DMS53 treated with DMSO at 0.1 percent for 48 hours (cell line): ENCODE results near the gene HAP1.
"Not testable (repeated sequence)": the region's sequence is repeated elsewhere in the genome, so short reads cannot be mapped to it uniquely, and the experiment has no call there.

Experiments
- DNase-seq: peaks from one replicate; lab custom pipeline; 2025; ENCODE audit not compliant: unreplicated experiment; lab: John Stamatoyannopoulos, UW

HAP1 gene

GRCh38 chr17:41692722-41693521 lies 41.5 kb downstream of the HAP1 start:
- DNase-seq, result no peak

DNA sequence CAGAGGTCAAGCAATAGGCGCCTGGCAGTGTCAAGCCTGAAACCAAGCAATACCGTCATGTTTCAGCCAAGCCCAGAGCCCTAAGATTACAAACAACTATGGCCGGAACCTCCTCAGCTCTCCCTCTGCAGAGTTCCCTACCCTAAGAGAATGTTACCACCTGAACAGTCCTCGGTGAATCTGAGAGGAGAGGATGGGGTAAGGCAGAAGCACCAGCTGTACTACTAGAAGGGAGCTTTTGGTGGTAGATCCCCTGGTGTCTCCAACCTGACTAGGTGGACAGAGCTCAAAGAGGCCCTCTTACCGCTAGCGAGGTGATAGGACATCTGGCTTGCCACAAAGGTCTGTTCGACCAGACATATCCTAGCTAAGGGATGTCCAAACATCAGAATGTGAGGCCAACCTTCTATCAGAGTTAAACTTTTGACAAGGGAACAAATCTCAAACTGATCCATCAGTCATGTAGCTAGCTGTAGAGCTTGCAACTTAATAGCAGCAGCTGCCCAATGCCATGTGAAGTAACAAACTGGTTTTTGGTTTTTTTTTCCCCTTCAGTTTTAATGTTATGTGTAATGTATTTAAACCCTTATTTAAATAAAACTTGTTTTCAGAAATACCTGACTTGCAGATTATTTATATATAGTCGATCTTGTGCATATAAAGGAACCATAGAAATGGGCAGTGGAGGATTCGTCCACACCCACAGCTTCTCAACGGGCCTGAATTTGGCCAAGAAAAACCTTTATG lies 43.2 kb downstream of the HAP1 start:
- DNase-seq, result no peak

- DNase-seq, result no peak
Observed at GRCh38 chr17:41690497-41690896, 43.9 kb downstream of the HAP1 start.

- DNase-seq, result no peak
Observed at GRCh38 chr17:41689497-41690299, 44.7 kb downstream of the HAP1 start.

GRCh38 chr17:41688641-41689496 lies 45.6 kb downstream of the HAP1 start, which contains the start of gene EIF1:
TSS of gene EIF1 (plus strand) at chr17:41688885. CDS start at chr17:41689039, 154 bp downstream.
- DNase-seq, result peak; percentile 91

- no peak for DNase-seq
Observed at GRCh38 chr17:41687828-41688640, 46.4 kb downstream of the HAP1 start.

DNA sequence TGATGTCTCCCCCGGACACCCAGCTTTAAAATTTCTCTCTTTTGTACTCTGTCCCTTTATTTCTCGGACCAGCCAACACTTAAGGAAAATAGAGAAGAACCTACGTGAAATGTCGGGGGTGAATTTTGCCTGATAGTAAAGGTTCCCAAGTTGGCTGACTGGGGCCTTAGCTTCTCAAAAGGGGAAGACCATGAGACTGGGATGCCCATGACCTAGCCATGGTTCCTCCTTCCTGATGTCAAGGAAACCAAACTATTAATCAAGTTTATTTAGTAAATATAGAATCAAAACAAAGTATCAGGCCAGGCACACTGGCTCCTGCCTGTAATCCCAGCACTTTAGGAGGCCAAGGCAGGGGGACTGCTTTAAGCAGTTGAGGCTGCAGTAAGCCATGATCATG lies 48.2 kb downstream of the HAP1 start:
- no peak for DNase-seq

DNA sequence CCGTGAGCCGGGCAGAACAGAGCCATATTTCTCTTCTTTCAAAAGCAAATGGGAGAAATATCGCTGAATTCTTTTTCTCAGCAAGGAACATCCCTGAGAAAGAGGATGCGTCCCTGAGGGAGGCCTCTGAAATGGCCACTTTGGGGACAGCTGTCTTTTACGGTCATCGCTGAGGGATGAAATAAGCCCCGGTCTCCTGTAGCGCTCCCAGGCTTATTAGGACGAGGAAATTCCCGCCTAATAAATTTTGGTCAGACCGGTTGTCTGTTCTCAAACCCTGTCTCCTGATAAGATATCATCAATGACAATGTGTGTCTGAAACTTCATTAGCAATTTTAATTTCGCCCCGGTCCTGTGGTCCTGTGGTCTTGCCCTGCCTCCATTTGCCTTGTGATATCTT lies 48.7 kb downstream of the HAP1 start:
- DNase-seq, result not testable (repeated sequence)

- no peak for DNase-seq
Observed at GRCh38 chr17:41684035-41684434, 50.4 kb downstream of the HAP1 start.

DNA sequence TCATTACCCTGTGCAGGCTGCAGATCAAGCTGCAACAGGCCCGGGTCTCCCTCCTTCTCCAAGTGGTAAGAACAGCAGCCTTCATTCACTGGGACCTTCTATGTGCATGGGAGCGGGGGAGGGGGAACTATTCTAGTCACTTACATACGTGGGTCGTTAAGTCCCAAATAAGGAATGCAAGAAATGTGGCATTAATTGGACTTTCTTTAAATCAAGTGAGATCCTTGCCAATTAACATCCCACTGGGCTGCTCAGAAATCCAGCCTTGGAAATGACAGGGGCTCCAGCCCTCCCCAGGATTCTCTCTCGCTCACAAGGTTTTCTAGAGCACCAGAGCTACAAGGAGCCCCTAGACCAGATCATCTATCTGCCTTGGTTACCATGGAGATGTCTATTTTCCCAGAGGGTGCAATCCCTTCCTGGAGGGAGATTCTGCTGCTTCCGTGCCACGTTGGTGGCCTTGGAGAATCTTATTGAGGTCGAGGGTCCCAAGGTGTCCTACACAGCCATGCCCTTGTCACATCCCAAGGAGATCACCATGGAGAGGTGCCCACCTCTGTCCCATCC lies 50.9 kb downstream of the HAP1 start:
- DNase-seq, result no peak

- DNase-seq, result no peak
Observed at GRCh38 chr17:41682631-41683030, 51.8 kb downstream of the HAP1 start.

DNA sequence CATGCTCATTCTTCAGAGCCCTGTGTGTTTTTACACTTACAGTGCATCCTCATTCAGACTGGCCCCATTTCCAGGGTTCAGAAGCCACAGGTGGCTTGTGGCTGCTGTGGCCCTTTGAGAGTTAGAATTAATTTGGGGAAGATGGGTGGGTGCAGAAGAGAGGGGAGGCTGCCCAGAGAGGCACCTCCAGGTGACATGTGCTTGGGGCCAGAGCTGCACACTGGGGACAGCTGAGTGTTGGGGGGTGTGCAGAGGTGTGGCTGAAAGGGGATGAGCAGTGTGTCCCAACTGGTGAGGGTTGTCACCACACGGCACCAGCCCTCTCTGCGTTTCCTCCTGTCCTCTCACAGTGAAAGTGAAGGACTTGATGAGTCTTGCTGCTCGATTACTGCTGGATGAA lies 52.7 kb downstream of the HAP1 start:
- DNase-seq, result no peak

DNA sequence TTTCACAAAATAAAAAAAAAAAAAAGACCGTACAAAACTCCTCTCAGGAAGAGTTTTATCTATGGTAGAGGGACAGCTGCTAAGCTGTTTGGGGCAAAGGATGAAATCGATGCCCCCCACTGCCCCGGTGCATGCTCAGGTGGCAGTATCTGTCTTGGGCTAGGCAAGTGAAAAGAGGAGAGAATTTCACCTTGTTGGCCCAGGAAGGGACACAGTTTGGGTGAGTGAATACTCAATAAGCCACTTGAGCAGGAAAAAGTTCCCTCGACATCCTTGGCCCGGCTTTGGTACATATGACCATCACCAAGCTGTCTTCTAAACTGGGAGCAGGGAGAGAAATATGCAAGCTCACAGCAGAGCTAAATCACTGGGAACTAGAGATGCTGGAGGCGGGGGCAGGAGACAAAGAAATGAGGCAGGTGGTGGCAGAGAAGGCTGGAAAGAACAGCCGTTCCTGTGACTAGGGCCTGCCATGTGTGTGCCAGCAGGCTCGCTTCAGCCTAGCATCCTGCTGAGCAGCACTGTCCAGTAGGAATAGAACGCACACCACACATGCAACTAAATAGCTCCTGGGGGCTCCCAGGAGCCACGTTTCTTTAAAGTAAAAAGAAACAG lies 53.9 kb downstream of the HAP1 start:
- no peak for DNase-seq

DNA sequence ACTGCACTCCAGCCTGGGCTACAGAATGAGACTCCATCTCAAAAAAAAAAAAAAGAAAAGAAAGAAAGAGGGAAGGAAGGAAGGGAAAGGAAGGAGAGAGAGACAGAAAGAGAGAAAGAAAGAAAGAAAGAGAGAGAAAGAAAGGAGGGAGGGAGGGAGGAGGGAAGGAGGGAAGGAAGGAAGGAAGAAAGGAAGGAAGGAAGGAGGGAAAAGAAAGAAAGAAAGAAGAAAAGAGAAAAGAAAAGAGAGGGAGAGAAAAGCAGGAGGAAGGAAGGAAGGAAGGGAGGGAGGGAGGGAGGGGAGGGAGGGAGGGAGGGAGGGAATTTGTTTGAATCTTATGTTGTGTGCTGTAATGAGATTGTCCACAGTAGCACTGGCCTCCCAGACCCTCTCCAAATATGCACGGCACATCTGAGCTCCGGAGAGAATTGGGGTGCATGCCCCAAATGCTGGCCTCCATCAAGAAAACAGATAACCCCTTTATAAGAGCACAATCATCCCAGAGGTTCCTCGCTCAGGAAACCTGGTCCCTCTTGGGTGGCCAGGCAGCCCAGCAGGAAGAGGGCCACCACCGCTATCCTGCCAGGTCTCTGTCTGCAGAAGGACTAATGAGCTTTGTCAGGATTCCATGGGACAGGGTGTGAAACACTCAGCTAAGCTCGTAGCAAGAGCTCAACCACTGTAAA lies 54.6 kb downstream of the HAP1 start:
- no peak for DNase-seq

DNA sequence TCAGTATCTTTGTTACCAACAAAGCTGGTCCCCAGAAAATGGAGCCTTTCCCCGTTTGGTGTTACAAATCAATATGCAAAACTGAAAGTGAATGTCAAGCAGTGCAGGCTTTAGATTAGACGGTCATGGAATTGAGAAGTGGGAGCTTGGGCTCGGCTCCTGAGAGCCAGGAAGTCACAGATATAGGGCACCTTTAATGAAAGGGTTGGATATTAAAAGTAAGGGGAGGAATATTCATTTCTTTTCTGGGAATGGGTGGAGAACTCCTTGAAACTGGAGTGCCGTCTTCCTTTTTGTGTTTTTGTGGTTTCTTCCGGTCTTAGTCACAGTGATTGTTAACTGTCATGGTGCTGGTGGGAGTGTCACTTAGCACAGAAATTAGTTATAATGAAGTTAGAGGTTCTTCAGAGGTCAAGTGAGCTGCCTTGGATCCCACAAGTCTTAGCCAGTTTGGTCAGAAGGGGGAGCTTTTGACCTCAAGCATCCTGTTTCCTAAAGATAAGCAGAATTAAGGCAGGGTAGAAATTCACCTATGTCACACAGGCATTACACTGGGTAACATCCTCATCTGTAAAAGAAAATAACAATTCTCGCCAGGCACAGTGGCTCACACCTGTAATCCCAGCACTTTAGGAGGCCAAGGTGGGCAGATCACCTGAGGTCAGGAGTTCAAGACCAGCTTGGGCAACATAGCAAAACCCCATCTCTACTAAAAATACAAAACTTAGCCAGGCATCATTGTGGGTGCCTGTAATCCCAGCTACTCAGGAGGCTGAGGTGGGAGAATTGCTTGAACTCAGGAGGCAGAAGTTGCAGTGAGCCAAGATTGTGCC lies 55.3 kb downstream of the HAP1 start:
- no peak for DNase-seq

- DNase-seq, result no peak
Observed at GRCh38 chr17:41678411-41678906, 56.0 kb downstream of the HAP1 start.

DNA sequence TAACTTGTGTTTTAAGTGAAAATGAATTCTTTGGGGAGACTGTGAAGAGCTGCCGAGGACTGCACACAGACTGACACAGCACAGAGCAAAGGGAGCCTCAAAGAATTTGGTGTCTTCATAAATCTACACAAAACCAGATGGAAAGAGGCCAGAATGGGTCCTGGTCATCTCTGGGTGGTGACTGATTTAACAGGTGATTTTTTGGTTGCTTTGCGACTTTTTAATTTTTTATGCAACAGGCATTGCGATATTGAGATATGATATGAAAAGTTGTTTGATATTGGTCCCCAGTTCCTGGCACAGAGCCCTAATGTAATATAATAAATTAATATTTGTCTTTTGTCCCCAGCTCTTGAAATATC lies 58.4 kb downstream of the HAP1 start:
- no peak for DNase-seq
